KMS-11 (cell line): ENCODE data around the gene ATP5IF1.

ENCODE experiments used
- H2AFZ ChIP-seq: fragments of 200-600 bp; sonication (generic); 2 replicates; pipeline ENCODE4 v1.6.1; 2016; ENCODE audit warnings: antibody characterized with exemption, mixed run types, low read depth
- H3K27ac ChIP-seq: fragments of 200-600 bp; sonication (generic); 2 replicates; pipeline ENCODE4 v1.6.1; 2016; ENCODE audit warnings: mild to moderate bottlenecking, mixed run types
- H3K27me3 ChIP-seq: fragments of 200-600 bp; sonication (generic); 2 replicates; pipeline ENCODE4 v1.6.1; 2017; ENCODE audit warnings: mild to moderate bottlenecking, low read depth, mixed run types, moderate library complexity; ENCODE audit not compliant: insufficient read depth
- H3K36me3 ChIP-seq: fragments of 200-600 bp; sonication (generic); 2 replicates; pipeline ENCODE4 v1.6.1; 2017; ENCODE audit warnings: mild to moderate bottlenecking, mixed run types; ENCODE audit not compliant: insufficient read depth
- H3K4me1 ChIP-seq: fragments of 200-600 bp; sonication (generic); 2 replicates; pipeline ENCODE4 v1.6.1; 2016; ENCODE audit warnings: mild to moderate bottlenecking, low read depth, mixed run types; ENCODE audit not compliant: poor library complexity, severe bottlenecking
- H3K4me2 ChIP-seq: fragments of 200-600 bp; sonication (generic); 2 replicates; pipeline ENCODE4 v1.7.0; 2016; ENCODE audit warnings: mild to moderate bottlenecking, mixed run types
- H3K4me3 ChIP-seq: fragments of 200-600 bp; sonication (generic); IDR thresholded peaks from 2 replicates; pipeline ENCODE4 v1.6.1; 2017; ENCODE audit warnings: low read depth, low read length, mixed read lengths; ENCODE audit not compliant: insufficient read depth
- H3K79me2 ChIP-seq: fragments of 200-600 bp; sonication (generic); 2 replicates; pipeline ENCODE4 v1.6.1; 2016; ENCODE audit warnings: low read depth, mixed run types; ENCODE audit not compliant: insufficient read depth
- H3K9ac ChIP-seq: fragments of 200-600 bp; sonication (generic); 2 replicates; pipeline ENCODE4 v1.6.1; 2016; ENCODE audit warnings: mild to moderate bottlenecking, mixed run types
- H4K20me1 ChIP-seq: fragments of 200-600 bp; sonication (generic); 2 replicates; pipeline ENCODE4 v1.6.1; 2016; ENCODE audit warnings: mild to moderate bottlenecking, mixed run types; ENCODE audit not compliant: insufficient read depth
- TF ChIP-seq, protein P1 (sequence below): fragments of 200-600 bp; sonication (generic); conservative IDR thresholded peaks from 2 replicates; pipeline ENCODE4 v1.6.1; 2017; ENCODE audit warnings: low read depth, mild to moderate bottlenecking, antibody characterized with exemption, low read length, moderate library complexity, mixed read lengths

The ATP5IF1 gene

DNA sequence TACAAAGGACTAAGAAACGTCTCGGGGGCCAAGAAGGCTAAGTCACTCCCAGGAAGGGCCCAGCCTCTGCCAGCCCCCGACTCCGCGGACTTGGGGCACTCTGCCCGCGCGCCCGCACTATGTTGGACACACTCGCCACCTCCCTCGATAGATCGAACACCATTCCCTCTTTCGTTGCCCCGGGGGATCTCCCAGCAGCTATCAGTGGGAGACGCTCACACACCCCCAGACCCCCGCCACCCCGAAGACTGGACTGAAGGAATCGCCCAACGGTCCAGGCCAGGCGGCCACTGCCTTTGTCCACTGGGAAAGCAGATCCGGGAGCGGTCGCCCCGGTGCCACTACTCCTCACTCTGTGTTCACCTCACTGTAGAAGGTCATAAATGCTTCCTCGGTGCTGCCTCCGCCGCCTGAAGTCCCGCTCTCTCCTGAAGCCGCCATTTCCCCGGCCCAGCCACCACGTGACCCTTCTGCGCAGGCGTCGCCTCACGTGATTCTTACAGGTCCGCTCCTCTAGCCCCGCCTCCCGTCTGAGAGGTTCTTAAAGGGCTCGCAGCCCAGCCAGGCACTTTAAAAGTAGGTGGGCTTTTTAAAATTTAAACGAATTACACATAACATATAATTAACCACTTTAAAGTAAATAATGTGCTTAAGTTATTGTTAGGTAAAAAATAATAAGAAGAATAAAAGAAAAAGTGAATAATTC, 3.2 kb upstream of the ATP5IF1 start, which contains the start of gene DNAJC8:
DNAJC8 (minus strand) TSS at position 472 of the 706 bp plus-strand sequence; CDS start at position 441, 31 bp downstream.
- TF ChIP-seq, protein P1, sequence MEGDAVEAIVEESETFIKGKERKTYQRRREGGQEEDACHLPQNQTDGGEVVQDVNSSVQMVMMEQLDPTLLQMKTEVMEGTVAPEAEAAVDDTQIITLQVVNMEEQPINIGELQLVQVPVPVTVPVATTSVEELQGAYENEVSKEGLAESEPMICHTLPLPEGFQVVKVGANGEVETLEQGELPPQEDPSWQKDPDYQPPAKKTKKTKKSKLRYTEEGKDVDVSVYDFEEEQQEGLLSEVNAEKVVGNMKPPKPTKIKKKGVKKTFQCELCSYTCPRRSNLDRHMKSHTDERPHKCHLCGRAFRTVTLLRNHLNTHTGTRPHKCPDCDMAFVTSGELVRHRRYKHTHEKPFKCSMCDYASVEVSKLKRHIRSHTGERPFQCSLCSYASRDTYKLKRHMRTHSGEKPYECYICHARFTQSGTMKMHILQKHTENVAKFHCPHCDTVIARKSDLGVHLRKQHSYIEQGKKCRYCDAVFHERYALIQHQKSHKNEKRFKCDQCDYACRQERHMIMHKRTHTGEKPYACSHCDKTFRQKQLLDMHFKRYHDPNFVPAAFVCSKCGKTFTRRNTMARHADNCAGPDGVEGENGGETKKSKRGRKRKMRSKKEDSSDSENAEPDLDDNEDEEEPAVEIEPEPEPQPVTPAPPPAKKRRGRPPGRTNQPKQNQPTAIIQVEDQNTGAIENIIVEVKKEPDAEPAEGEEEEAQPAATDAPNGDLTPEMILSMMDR = no peak
- Histone ChIP-seq H3K4me2 (peak within 1 kb of the TSS; percentile 98), H4K20me1 (no peaks in the 10 kb centered on the region), H3K4me3 (peak within 1 kb of the TSS; percentile 78), H3K9ac (peak within 1 kb of the TSS; percentile 85), H3K4me1 (peaks cover 23% of the 10 kb centered on the region), H3K27ac (peak within 1 kb of the TSS; percentile 47; the same call in 1 of the 2 replicates), H2AFZ (peak within 1 kb of the TSS; percentile 87), H3K79me2 (peaks cover 58% of the 10 kb centered on the region), H3K36me3 (peaks cover 8% of the 10 kb centered on the region; the same call in 1 of the 2 replicates), H3K27me3 (no peaks in the 10 kb centered on the region)

DNA sequence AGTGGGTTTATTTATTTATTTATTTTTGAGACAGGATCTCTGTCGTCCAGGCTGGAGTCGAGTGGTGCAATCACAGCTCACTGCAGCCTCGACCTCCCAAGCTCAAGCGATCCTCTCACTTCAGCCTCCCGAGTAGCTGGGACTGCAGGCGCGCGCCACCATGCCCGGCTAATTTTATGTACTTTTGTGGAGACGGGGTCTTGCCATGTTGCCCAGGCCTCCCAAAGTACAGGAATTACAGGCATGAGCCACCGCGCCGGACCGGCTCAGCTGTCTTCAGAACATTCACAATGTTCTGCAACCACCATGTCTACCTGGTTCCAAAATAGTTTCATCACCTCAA, 2.7 kb upstream of the ATP5IF1 start:
- Histone ChIP-seq H3K36me3 (0 out of 2 replicates have a peak, but pooled peaks cover 5% of the 10 kb centered on the region), H3K79me2 (peaks cover 58% of the 10 kb centered on the region), H3K4me1 (peaks cover 26% of the 10 kb centered on the region), H3K9ac (peak overlapping the region; percentile 85; the same call in 1 of the 2 replicates), H4K20me1 (no peaks in the 10 kb centered on the region), H3K27me3 (no peaks in the 10 kb centered on the region), H3K4me2 (peak overlapping the region; percentile 98; the same call in 1 of the 2 replicates), H3K4me3 (no peak overlapping the region), H2AFZ (peak overlapping the region; percentile 87), H3K27ac (no peak overlapping the region)
- TF ChIP-seq, protein P1 = no peak

DNA sequence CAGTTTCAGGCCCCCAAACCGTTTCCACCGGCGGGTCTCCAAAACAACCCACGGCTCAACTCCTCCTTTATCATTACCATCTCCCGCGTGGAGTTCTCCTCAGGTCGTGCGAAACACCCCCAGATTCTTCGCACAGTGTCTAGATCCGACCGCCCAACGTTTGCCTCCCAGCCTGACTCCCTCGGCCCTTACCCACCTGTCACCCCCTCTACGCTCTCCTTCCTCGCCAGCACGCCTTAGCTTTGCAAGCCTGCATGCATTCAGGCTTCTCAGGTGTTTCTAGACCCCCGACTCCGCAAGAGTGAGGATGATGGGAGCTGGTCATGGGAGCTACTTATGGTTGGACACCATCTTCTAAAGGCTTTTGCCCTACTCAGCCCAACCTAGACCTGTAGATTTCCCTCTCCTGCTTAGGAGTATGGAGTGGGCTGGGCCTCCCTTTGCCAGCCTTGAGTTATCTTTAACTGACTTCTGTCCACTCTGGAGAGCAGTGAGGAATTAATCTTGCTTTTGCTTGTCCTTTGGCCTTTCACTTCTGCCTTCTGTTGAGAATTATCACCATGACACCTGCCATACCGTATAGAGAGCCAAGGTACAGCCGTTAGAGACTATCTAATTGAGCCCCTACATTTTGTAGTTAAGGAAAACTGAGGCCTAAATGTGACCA, 865 bp downstream of the ATP5IF1 start:
- H3K27me3 ChIP-seq = no peaks in the 10 kb centered on the region
- peak overlapping the region; percentile 98; the same call in 1 of the 2 replicates for H2AFZ ChIP-seq
- H3K4me3 ChIP-seq = peak overlapping the region; percentile 46
- no peaks in the 10 kb centered on the region for H4K20me1 ChIP-seq
- H3K9ac ChIP-seq = peak overlapping the region; percentile 57
- H3K79me2 ChIP-seq = peaks cover 26% of the 10 kb centered on the region
- peaks cover 17% of the 10 kb centered on the region for H3K4me1 ChIP-seq
- peak overlapping the region; percentile 93 for H3K4me2 ChIP-seq
- no peak overlapping the region for H3K27ac ChIP-seq
- H3K36me3 ChIP-seq = no peaks in the 10 kb centered on the region
- TF ChIP-seq, protein P1 = no peak

DNA sequence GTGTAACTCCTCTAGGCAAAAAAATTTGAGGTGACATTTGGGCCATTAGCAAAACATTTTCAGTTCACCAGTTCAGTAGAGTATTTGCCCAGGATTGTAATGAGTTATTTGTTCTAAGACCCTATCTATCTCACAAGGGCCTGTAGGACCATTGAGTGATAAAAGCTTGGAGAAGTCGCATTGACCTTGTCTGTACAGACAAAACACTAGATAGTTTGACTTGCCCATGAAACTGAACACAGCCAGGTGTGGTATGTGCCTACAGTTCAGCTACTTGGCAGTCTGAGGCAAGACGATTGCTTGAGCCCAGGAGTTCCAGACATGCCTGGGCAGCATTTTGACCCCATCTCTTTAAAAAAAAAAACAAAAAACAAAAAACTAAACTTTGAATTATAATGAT, 3.1 kb downstream of the ATP5IF1 start:
- TF ChIP-seq, protein P1 = no peak
- no peak overlapping the region for H3K4me2 ChIP-seq
- peaks cover 18% of the 10 kb centered on the region for H3K4me1 ChIP-seq
- no peaks in the 10 kb centered on the region for H4K20me1 ChIP-seq
- no peak overlapping the region for H3K4me3 ChIP-seq
- H2AFZ ChIP-seq = no peak overlapping the region
- no peak overlapping the region for H3K27ac ChIP-seq
- no peaks in the 10 kb centered on the region for H3K27me3 ChIP-seq
- no peaks in the 10 kb centered on the region for H3K36me3 ChIP-seq
- peaks cover 15% of the 10 kb centered on the region; the same call in 1 of the 2 replicates for H3K79me2 ChIP-seq
- no peak overlapping the region for H3K9ac ChIP-seq
